Activated B cell treated with CpG ODN at 0.5 μM for 24 hours (primary cell): ENCODE results near the gene LRRC4C. TPM values are rescaled to one million over a fixed set of nuclear protein-coding genes. Genes with fewer than 3 reads are reported as not detected.

Experiments
- ATAC-seq: fragments of 200-7000 bp; cut with Tn5 transposase; one replicate; pipeline ENCODE4 v1.10.0; 2021; ENCODE audit warnings: low read depth, mild to moderate bottlenecking, moderate library complexity
- CTCF ChIA-PET: fragments of 350-600 bp; sonication (Branson Sonifier 250); formaldehyde crosslinking; loops from one replicate; lab custom pipeline; 2021; ENCODE audit warnings: antibody characterized with exemption; lab: Charles Lee
- POLR2A ChIA-PET: fragments of 350-600 bp; sonication (Branson Sonifier 250); formaldehyde crosslinking; loops from one replicate; lab custom pipeline; 2021; ENCODE audit warnings: antibody characterized with exemption; lab: Charles Lee
- DNase-seq: peaks from one replicate; pipeline ENCODE4 v3.0.0; 2022
- H3K27ac Mint-ChIP-seq: one replicate; pipeline ENCODE4 v1.8.0; 2020; ENCODE audit warnings: mixed read lengths
- H3K27me3 Mint-ChIP-seq: one replicate; pipeline ENCODE4 v1.8.0; 2021; ENCODE audit warnings: mixed read lengths
- H3K36me3 Mint-ChIP-seq: one replicate; pipeline ENCODE4 v1.8.0; 2021; ENCODE audit warnings: low read depth, mixed read lengths
- H3K4me1 Mint-ChIP-seq: one replicate; pipeline ENCODE4 v1.8.0; 2021; ENCODE audit warnings: mixed read lengths
- H3K4me3 Mint-ChIP-seq: one replicate; pipeline ENCODE4 v1.8.0; 2020; ENCODE audit warnings: mild to moderate bottlenecking, mixed read lengths
- H3K9me3 Mint-ChIP-seq: one replicate; pipeline ENCODE4 v1.8.0; 2020; ENCODE audit warnings: mixed read lengths
- CTCF ChIP-seq: fragments of 200-600 bp; IDR thresholded peaks from one replicate; pipeline ENCODE4 v1.8.0; 2022; ENCODE audit warnings: antibody characterized with exemption, mild to moderate bottlenecking
- intact Hi-C: fragments of 100-400 bp; cut with micrococcal nuclease; formaldehyde crosslinking; loops from one replicate; pipeline ENCODE4 v1.15.1; 2024
- total RNA-seq: library from RNA; stranded (reverse); gene quantifications from 2 replicates; pipeline ENCODE4 v1.2.3, GENCODE V29; 2022

Gene LRRC4C
- total RNA-seq, 1 donor from 2014 or later = not detected

GRCh38 chr11:40095446-40095845, 1364.0 kb downstream of the LRRC4C start:
- Mint-ChIP-seq H3K36me3 (no peaks in the 10 kb centered on the region), H3K4me3 (no peak overlapping the region), H3K9me3 (no peaks in the 10 kb centered on the region), H3K27ac (no peak overlapping the region), H3K27me3 (no peaks in the 10 kb centered on the region), H3K4me1 (no peaks in the 10 kb centered on the region)
- CTCF ChIA-PET = no interaction called here
- POLR2A ChIA-PET = no interaction called here
- intact Hi-C loops = no loop called here
- ATAC-seq (no peak), DNase-seq (no peak)
- no peak for TF ChIP-seq CTCF

GRCh38 chr11:40094954-40095353, 1364.5 kb downstream of the LRRC4C start:
- no peak for ATAC-seq
- no peaks in the 10 kb centered on the region for H3K36me3 Mint-ChIP-seq
- CTCF ChIA-PET = no interaction called here

GRCh38 chr11:40080434-40080833, 1379.0 kb downstream of the LRRC4C start:
- H3K27ac Mint-ChIP-seq = no peak overlapping the region
- ChIA-PET POLR2A (no interaction called here), CTCF (no interaction called here)
- H3K4me1 Mint-ChIP-seq = no peaks in the 10 kb centered on the region
- ATAC-seq = no peak
- no peaks in the 10 kb centered on the region for H3K36me3 Mint-ChIP-seq
- no peak for DNase-seq
- no peak overlapping the region for H3K4me3 Mint-ChIP-seq
- intact Hi-C loops = no loop called here
- no peaks in the 10 kb centered on the region for H3K27me3 Mint-ChIP-seq
- no peak for TF ChIP-seq CTCF
- peaks cover 19% of the 10 kb centered on the region for H3K9me3 Mint-ChIP-seq

More at GRCh38 chr11:40094954-40095353, 1364.5 kb downstream of the LRRC4C start:
- Mint-ChIP-seq H3K4me1 (no peaks in the 10 kb centered on the region), H3K27me3 (no peaks in the 10 kb centered on the region), H3K9me3 (no peaks in the 10 kb centered on the region), H3K4me3 (no peak overlapping the region), H3K27ac (no peak overlapping the region)
- intact Hi-C loops = no loop called here
- no peak for DNase-seq
- no peak for TF ChIP-seq CTCF
- POLR2A ChIA-PET = no interaction called here
